Nephron (organoid): ENCODE data around the gene CFAP119.

Experiments used
- H3K27ac Mint-ChIP-seq, 3 experiments: 2 replicates each; pipeline ENCODE4 v1.8.0; 2020; ENCODE audit warnings: mixed read lengths in 3 of 3, mild to moderate bottlenecking in 2 of 3, moderate library complexity in 1 of 3
- H3K27me3 Mint-ChIP-seq: 2 replicates; pipeline ENCODE4 v1.8.0; 2021; ENCODE audit warnings: low read depth, mild to moderate bottlenecking, moderate library complexity, mixed read lengths
- H3K36me3 Mint-ChIP-seq: 2 replicates; pipeline ENCODE4 v1.8.0; 2020; ENCODE audit warnings: low read depth, mixed read lengths
- H3K4me1 Mint-ChIP-seq: 2 replicates; pipeline ENCODE4 v1.8.0; 2020; ENCODE audit warnings: mixed read lengths
- H3K4me3 Mint-ChIP-seq, 3 experiments: 2 replicates each; pipeline ENCODE4 v1.8.0; 2020; ENCODE audit warnings: mild to moderate bottlenecking in 3 of 3, mixed read lengths in 3 of 3, moderate library complexity in 2 of 3
- H3K9me3 Mint-ChIP-seq: 2 replicates; pipeline ENCODE4 v1.8.0; 2020; ENCODE audit warnings: mixed read lengths
- TF ChIP-seq, protein P1 (sequence below), 3 experiments: fragments of 200-600 bp; sonication (generic); IDR thresholded peaks; one replicate each; pipeline ENCODE4 v1.5.0; 2021; ENCODE audit warnings: antibody characterized with exemption in 3 of 3; ENCODE audit not compliant: unreplicated experiment in 3 of 3

The CFAP119 gene

DNA sequence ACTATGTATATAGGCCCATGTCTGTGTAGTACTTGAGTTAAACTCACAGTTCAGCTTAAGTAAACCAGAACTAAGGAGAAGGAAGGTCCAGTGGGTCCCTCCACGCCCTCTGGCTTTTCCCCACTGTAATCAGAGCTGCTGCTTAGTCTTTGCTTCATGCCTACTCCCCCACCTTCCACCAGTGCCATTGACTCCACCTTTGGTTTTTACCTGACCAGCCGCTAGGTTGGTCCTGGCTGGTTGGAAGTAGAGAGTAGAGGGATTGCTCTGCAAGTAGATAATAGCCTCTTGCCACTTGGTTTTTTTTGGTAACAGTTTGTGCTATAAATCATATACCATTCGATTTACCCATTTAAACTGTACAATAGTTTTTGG, 36.5 kb downstream of the CFAP119 start:
- H3K9me3 Mint-ChIP-seq: no peaks in the 10 kb centered on the region
- no peaks in the 10 kb centered on the region for H3K4me1 Mint-ChIP-seq
- no peaks in the 10 kb centered on the region for H3K27me3 Mint-ChIP-seq
- no peak overlapping the region for H3K27ac Mint-ChIP-seq
- peaks cover 85% of the 10 kb centered on the region for H3K36me3 Mint-ChIP-seq
- TF ChIP-seq, protein P1, sequence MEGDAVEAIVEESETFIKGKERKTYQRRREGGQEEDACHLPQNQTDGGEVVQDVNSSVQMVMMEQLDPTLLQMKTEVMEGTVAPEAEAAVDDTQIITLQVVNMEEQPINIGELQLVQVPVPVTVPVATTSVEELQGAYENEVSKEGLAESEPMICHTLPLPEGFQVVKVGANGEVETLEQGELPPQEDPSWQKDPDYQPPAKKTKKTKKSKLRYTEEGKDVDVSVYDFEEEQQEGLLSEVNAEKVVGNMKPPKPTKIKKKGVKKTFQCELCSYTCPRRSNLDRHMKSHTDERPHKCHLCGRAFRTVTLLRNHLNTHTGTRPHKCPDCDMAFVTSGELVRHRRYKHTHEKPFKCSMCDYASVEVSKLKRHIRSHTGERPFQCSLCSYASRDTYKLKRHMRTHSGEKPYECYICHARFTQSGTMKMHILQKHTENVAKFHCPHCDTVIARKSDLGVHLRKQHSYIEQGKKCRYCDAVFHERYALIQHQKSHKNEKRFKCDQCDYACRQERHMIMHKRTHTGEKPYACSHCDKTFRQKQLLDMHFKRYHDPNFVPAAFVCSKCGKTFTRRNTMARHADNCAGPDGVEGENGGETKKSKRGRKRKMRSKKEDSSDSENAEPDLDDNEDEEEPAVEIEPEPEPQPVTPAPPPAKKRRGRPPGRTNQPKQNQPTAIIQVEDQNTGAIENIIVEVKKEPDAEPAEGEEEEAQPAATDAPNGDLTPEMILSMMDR (IDR thresholded peaks at IDR 0.05; ENCODE audit: unreplicated experiment in 3 of 3): no peak
- no peak overlapping the region for H3K4me3 Mint-ChIP-seq

DNA sequence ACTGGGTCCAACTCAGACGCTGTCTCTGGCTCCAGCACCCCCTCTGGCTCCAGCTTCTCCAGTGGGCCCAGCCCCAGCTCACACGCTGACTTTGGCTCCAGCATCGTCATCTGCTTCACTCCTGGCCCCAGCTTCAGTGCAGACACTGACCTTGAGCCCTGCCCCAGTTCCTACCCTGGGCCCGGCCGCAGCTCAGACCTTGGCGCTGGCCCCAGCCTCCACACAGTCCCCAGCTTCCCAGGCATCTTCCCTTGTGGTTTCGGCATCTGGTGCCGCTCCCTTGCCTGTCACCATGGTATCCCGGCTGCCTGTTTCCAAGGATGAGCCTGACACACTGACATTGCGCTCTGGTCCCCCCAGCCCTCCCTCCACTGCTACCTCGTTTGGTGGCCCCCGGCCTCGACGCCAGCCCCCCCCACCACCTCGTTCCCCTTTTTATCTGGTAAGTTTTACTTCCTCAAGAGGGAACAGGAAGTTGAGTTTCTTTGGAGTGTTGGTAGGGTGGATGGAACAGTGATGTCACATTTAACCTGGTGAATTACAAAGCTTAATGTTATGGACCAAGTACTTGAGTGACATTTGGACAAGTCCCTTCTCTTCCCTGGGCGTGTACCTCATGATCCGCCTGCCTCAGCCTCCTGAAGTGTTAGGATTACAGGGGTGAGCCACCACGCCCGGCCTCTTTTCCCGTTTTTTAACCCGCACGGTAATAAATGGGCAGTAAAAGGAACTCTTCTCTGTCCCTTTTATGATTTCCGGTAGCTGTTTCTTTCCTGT, 37.0 kb downstream of the CFAP119 start:
- Mint-ChIP-seq H3K9me3 (no peaks in the 10 kb centered on the region), H3K27me3 (no peaks in the 10 kb centered on the region), H3K4me1 (no peaks in the 10 kb centered on the region), H3K27ac (no peak overlapping the region), H3K36me3 (peaks cover 85% of the 10 kb centered on the region), H3K4me3 (no peak overlapping the region)
- TF ChIP-seq, protein P1 (IDR thresholded peaks at IDR 0.05; ENCODE audit: unreplicated experiment in 3 of 3): no peak

DNA sequence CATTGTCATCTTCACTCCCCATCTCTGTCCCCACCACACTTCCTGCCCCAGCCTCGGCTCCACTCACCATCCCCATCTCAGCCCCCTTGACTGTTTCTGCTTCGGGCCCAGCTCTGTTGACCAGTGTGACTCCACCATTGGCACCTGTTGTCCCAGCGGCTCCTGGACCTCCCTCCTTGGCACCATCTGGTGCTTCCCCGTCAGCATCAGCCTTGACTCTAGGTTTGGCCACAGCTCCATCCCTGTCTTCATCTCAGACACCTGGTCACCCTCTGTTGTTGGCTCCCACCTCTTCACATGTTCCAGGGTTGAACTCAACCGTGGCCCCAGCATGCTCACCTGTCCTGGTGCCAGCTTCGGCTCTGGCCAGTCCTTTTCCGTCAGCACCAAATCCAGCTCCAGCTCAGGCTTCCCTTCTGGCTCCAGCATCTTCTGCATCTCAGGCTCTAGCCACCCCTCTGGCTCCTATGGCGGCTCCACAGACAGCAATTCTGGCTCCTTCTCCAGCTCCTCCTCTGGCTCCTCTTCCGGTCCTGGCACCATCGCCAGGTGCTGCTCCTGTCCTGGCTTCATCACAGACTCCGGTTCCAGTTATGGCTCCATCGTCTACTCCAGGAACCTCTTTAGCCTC, 38.0 kb downstream of the CFAP119 start:
- no peaks in the 10 kb centered on the region for H3K9me3 Mint-ChIP-seq
- H3K4me3 Mint-ChIP-seq: no peak overlapping the region
- no peak overlapping the region for H3K27ac Mint-ChIP-seq
- H3K27me3 Mint-ChIP-seq: no peaks in the 10 kb centered on the region
- no peaks in the 10 kb centered on the region for H3K4me1 Mint-ChIP-seq
- peaks cover 83% of the 10 kb centered on the region for H3K36me3 Mint-ChIP-seq
- TF ChIP-seq, protein P1 (IDR thresholded peaks at IDR 0.05; ENCODE audit: unreplicated experiment in 3 of 3): no peak

DNA sequence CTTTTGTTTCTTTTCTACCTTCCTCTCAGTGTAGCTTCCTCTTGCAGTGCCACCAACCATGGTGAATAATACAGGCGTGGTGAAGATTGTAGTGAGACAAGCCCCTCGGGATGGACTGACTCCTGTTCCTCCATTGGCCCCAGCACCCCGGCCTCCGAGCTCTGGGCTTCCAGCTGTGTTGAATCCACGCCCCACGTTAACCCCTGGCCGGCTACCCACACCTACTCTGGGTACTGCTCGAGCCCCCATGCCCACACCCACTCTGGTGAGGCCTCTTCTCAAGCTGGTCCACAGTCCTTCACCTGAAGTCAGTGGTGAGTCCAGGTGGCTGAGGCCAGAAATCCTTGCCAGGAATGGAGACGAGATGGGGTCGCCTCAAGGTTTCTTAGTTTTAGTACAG, 38.9 kb downstream of the CFAP119 start:
- Mint-ChIP-seq H3K27me3 (no peaks in the 10 kb centered on the region), H3K4me3 (no peak overlapping the region), H3K4me1 (no peaks in the 10 kb centered on the region), H3K36me3 (peaks cover 79% of the 10 kb centered on the region), H3K9me3 (no peaks in the 10 kb centered on the region), H3K27ac (peak overlapping the region in 1 of 3 experiments; percentile 35)
- TF ChIP-seq, protein P1 (IDR thresholded peaks at IDR 0.05; ENCODE audit: unreplicated experiment in 3 of 3): no peak

DNA sequence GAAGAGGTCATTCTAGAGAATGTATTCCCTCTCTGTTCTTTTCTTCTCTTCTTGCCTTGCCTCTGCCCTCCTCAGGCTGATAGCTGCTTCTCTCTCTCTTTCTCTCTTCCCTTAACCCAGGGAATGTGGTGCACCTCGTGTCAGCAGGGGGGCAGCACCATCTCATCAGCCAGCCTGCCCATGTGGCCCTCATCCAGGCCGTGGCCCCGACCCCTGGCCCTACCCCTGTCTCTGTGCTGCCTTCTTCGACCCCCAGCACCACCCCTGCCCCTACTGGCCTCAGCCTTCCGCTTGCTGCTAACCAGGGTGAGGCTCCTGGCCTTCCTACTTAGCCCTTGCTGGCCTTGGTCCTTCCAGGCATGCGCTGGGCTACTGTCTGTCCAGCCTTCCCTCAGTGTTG, 39.4 kb downstream of the CFAP119 start:
- Mint-ChIP-seq H3K36me3 (peaks cover 79% of the 10 kb centered on the region), H3K27me3 (no peaks in the 10 kb centered on the region), H3K27ac (peak overlapping the region in 1 of 3 experiments; percentile 35), H3K4me3 (no peak overlapping the region), H3K4me1 (no peaks in the 10 kb centered on the region), H3K9me3 (no peaks in the 10 kb centered on the region)
- TF ChIP-seq, protein P1 (IDR thresholded peaks at IDR 0.05; ENCODE audit: unreplicated experiment in 3 of 3): no peak

DNA sequence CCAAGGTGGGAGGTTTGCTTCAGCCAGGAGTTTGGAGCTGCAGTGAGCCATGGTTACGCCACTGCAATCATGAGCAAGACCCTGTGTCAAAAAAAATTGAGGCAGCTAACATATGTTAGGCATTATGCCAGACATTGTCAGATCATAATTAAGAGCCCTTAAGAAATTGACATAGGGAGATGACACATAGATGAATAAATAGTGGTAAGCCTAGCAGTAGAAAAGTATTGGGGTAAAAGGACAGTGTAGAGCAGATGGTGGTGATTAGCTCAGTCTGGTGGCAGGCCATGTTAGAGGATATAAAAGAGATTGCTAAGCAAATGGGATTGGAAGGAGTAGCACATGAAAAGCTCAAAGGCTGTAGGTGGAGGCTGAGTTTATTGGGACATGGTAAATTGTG, 40.3 kb downstream of the CFAP119 start:
- TF ChIP-seq, protein P1 (IDR thresholded peaks at IDR 0.05; ENCODE audit: unreplicated experiment in 3 of 3): no peak

More for the DNA sequence above, 40.3 kb downstream of the CFAP119 start:
- Mint-ChIP-seq H3K36me3 (peaks cover 81% of the 10 kb centered on the region), H3K4me3 (no peak overlapping the region), H3K27ac (no peak overlapping the region), H3K27me3 (no peaks in the 10 kb centered on the region), H3K4me1 (no peaks in the 10 kb centered on the region), H3K9me3 (no peaks in the 10 kb centered on the region)
